Pancreas (tissue), 10 donors: ENCODE results near the gene BZW2. TPM values are rescaled to one million over a fixed set of nuclear protein-coding genes. Genes with fewer than 3 reads are reported as not detected.

Experiments used
- ATAC-seq, 4 donors: fragments of 200-7000 bp; cut with Tn5 transposase; one replicate each; pipeline versions ENCODE4 v1.8.0 to v1.9.1; 2020; ENCODE audit warnings: mild to moderate bottlenecking in 4 of 4, moderate library complexity in 4 of 4
- DNase-seq, 6 donors: peaks; one replicate each; pipeline ENCODE4 v3.0.0-alpha.2; 2020
- FAIRE-seq: peaks from 2 replicates; lab custom pipeline; 2012; peaks lifted over from hg19 to GRCh38; lab: Jason Lieb, UNC
- H3K27ac ChIP-seq, 4 donors: fragments of 200-600 bp; sonication (generic); 1 replicate in 3 of 4; 2 replicates in 1 of 4; pipeline versions ENCODE4 v1.5.0 to v1.8.0; 2020
- H3K27me3 ChIP-seq, 4 donors: fragments of 200-600 bp; one replicate each; pipeline ENCODE4 v1.8.0; 2021
- H3K36me3 ChIP-seq, 3 donors: fragments of 200-600 bp; sonication (generic) in 1 of 3; one replicate each; pipeline versions ENCODE4 v1.5.0 to v1.8.0; 2020 to 2021
- H3K4me1 ChIP-seq, 3 donors: fragments of 200-600 bp; one replicate each; pipeline ENCODE4 v1.8.0; 2021
- H3K4me3 ChIP-seq, 4 donors: fragments of 200-600 bp; sonication (generic) in 2 of 4; one replicate each; pipeline versions ENCODE4 v1.5.0 to v1.8.0; 2020 to 2021
- H3K9me3 ChIP-seq, 4 donors: fragments of 200-600 bp; one replicate each; pipeline ENCODE4 v1.8.0; 2021
- CTCF ChIP-seq, 4 donors: fragments of 200-600 bp; sonication (generic) in 3 of 4; IDR thresholded peaks; one replicate each; pipeline versions ENCODE4 v1.5.0 to v1.8.0; 2021; ENCODE audit warnings: antibody characterized with exemption in 4 of 4
- WGBS, 2 donors: extraction: QIAGEN DNeasy Blood & Tissue Kit; methylation state at CpG; one replicate each; pipeline ENCODE4 v1.1.7; 2013; 5-methylcytosine and 5-hydroxymethylcytosine counted together
- intact Hi-C, 3 donors: fragments of 100-400 bp; cut with DNase I; formaldehyde crosslinking; loops; one replicate each; pipeline versions ENCODE4 v1.11.1 to v1.14.2; 2022
- polyA plus RNA-seq, 2 donors: library from polyadenylated mRNA; stranded (reverse); fragments of 200-250 nt; gene quantifications; one replicate each; pipeline ENCODE4 v1.2.3, GENCODE V29; 2013
- total RNA-seq, 6 donors: library from RNA; stranded (reverse); fragmentation: NEBNext Ultra II Directional in 4 of 6; extraction: Animal tissue kit (Norgen Biotek cat#: 25700) in 4 of 6; gene quantifications; one replicate each; pipeline versions ENCODE4 v1.2.1 to v1.2.4, GENCODE V29; 2021 to 2023
- donor health status: healthy with polysubstance abuse.
- donor health status: DM: no; HTN: no; CAD: no; lungs with moderate emphysema.
- donor health status: DM: no; HTN: no; CAD: no.
- donor health status: control.
- donor health status: control.
- donor health status: Bipolar disorder and iron deficiency.
- donor health status: DM: yes; HTN: yes; CAD: no.
- donor health status: DM: no; HTN: no; CAD: no.
- donor health status: DM: no; HTN: no; CAD: no.
- donor health status: DM: yes; HTN: yes; CAD: no.

Gene BZW2
- total and polyA plus RNA-seq, 8 donors: 10.5 to 29.9 (median 18.2) TPM

- intact Hi-C loops: no loop called here
- H3K4me3 ChIP-seq: no peak overlapping the region
- H3K27ac ChIP-seq: no peak overlapping the region
- DNase-seq (no peak), FAIRE-seq (no peak), ATAC-seq (no peak)
- H3K4me1 ChIP-seq: no peaks in the 10 kb centered on the region
- H3K9me3 ChIP-seq: no peaks in the 10 kb centered on the region
- no peaks in the 10 kb centered on the region for H3K27me3 ChIP-seq
- H3K36me3 ChIP-seq: peaks cover 0 to 18% (median 0%) of the 10 kb centered on the region in 3 donors
- no peak for TF ChIP-seq CTCF (IDR thresholded peaks at IDR 0.05)
- 73 to 90% methylated on average over 4 of the region's 4 CpGs for WGBS, 2 donors
Measured at GRCh38 chr7:16616122-16616521, 29.9 kb upstream of the BZW2 start.

GRCh38 chr7:16616542-16616941 lies 29.4 kb upstream of the BZW2 start:
- WGBS, 2 donors: 93% methylated on average over 18 of the region's 18 CpGs
- ATAC-seq (no peak), DNase-seq (peak in 1 of 6 donors; percentile 52), FAIRE-seq (no peak)
- no peak overlapping the region for H3K4me3 ChIP-seq
- H3K27ac ChIP-seq: no peak overlapping the region
- no peaks in the 10 kb centered on the region for H3K4me1 ChIP-seq
- H3K27me3 ChIP-seq: no peaks in the 10 kb centered on the region
- no peaks in the 10 kb centered on the region for H3K9me3 ChIP-seq
- H3K36me3 ChIP-seq: peaks cover 0 to 20% (median 0%) of the 10 kb centered on the region in 3 donors
- intact Hi-C loops: no loop called here
- no peak for TF ChIP-seq CTCF (IDR thresholded peaks at IDR 0.05)

- H3K4me3 ChIP-seq: no peak overlapping the region
- DNase-seq: no peak
- intact Hi-C loops: no loop called here
- FAIRE-seq: no peak
- peaks cover 0 to 34% (median 0%) of the 10 kb centered on the region in 3 donors for H3K36me3 ChIP-seq
- H3K27me3 ChIP-seq: no peaks in the 10 kb centered on the region
- ATAC-seq: no peak
- no peak overlapping the region for H3K27ac ChIP-seq
- TF ChIP-seq CTCF (IDR thresholded peaks at IDR 0.05): no peak
- H3K4me1 ChIP-seq: no peaks in the 10 kb centered on the region
- H3K9me3 ChIP-seq: no peaks in the 10 kb centered on the region
- 94 to 97% methylated on average over 2 of the region's 2 CpGs for WGBS, 2 donors
Measured at GRCh38 chr7:16619979-16620408, 26.0 kb upstream of the BZW2 start.

- DNase-seq (no peak), ATAC-seq (no peak), FAIRE-seq (no peak)
- intact Hi-C loops: no loop called here
- TF ChIP-seq CTCF (IDR thresholded peaks at IDR 0.05): no peak
- WGBS, 2 donors: 92 to 94% methylated on average over 2 of the region's 2 CpGs
- H3K27me3 ChIP-seq: no peaks in the 10 kb centered on the region
- no peak overlapping the region for H3K4me3 ChIP-seq
- H3K27ac ChIP-seq: no peak overlapping the region
- H3K9me3 ChIP-seq: no peaks in the 10 kb centered on the region
- no peaks in the 10 kb centered on the region for H3K4me1 ChIP-seq
- H3K36me3 ChIP-seq: peaks cover 0 to 14% (median 0%) of the 10 kb centered on the region in 3 donors
Measured at GRCh38 chr7:16626388-16626787, 19.6 kb upstream of the BZW2 start.

- peaks cover 0 to 14% (median 0%) of the 10 kb centered on the region in 3 donors for H3K36me3 ChIP-seq
- no peaks in the 10 kb centered on the region for H3K9me3 ChIP-seq
- H3K27me3 ChIP-seq: no peaks in the 10 kb centered on the region
- no peak for TF ChIP-seq CTCF (IDR thresholded peaks at IDR 0.05)
- intact Hi-C loops: no loop called here
- 80% methylated on average over 2 of the region's 2 CpGs for WGBS, 2 donors
- H3K4me1 ChIP-seq: no peaks in the 10 kb centered on the region
- H3K4me3 ChIP-seq: no peak overlapping the region
- no peak for DNase-seq
- no peak for FAIRE-seq
- H3K27ac ChIP-seq: no peak overlapping the region
- ATAC-seq: no peak
Measured at GRCh38 chr7:16627236-16627635, 18.7 kb upstream of the BZW2 start.
